K562 (cell line): Measurements from ENCODE around the gene TTC9C. TPM values are rescaled to one million over a fixed set of nuclear protein-coding genes. Genes with fewer than 3 reads are reported as not detected.

ENCODE experiments used
- ATAC-seq: fragments of 200-7000 bp; cut with Tn5 transposase; 3 replicates; pipeline ENCODE4 v1.9.1; 2020; ENCODE audit warnings: moderate library complexity
- BruUV-seq: library from RNA; stranded (reverse); fragments of 400-500 nt; replicated peaks from 2 replicates; lab custom pipeline; 2021; lab: Mats Ljungman, UMichigan
- CTCF ChIA-PET: fragments of 300-600 bp; formaldehyde crosslinking; extraction: SDS; loops from one replicate; lab custom pipeline; 2021; ENCODE audit warnings: low intra/inter-chr PET ratio; lab: Yijun Ruan, JAX
- POLR2A ChIA-PET: fragments of 300-600, 350-650 bp; sonication (Branson Sonifier 250); formaldehyde crosslinking; extraction: SDS; loops from one replicate; lab custom pipeline; 2021; ENCODE audit warnings: antibody characterized with exemption, inconsistent platforms; lab: Yijun Ruan, JAX
- DNase-seq, 4 experiments: peaks; one replicate each; pipeline versions ENCODE4 v3.0.0 to v3.0.0-alpha.2; 2011 to 2018; ENCODE audit warnings: low spot score in 3 of 4, mixed read lengths in 3 of 4; ENCODE audit errors: extremely low read depth in 1 of 4
- FAIRE-seq: peaks from 2 replicates; lab custom pipeline; 2011; peaks lifted over from hg19 to GRCh38; lab: Jason Lieb, UNC
- H2AFZ ChIP-seq: 2 replicates; pipeline ENCODE4 v1.6.0; 2011; ENCODE audit warnings: low read depth, low read length, control low read depth, inconsistent platforms
- H3K27ac ChIP-seq: fragments of 200-600 bp; 3 replicates; pipeline ENCODE4 v1.8.0; 2011; ENCODE audit warnings: low read depth, mild to moderate bottlenecking, control low read depth, inconsistent platforms, low read length, moderate library complexity, mixed read lengths; ENCODE audit errors: extremely low read depth
- H3K27me3 ChIP-seq, 2 experiments: fragments of 300-600 bp in 1 of 2; 2 replicates in 1 of 2; 3 replicates in 1 of 2; pipeline versions ENCODE4 v1.6.0 to v1.8.0; 2011; ENCODE audit warnings: inconsistent platforms in 2 of 2, low read length in 2 of 2, mild to moderate bottlenecking in 1 of 2, mixed read lengths in 1 of 2, moderate library complexity in 1 of 2; ENCODE audit not compliant: control insufficient read depth in 2 of 2, insufficient read depth in 2 of 2
- H3K36me3 ChIP-seq: fragments of 300-600 bp; 3 replicates; pipeline ENCODE4 v1.8.0; 2011; ENCODE audit warnings: mild to moderate bottlenecking, low read length, inconsistent platforms; ENCODE audit not compliant: control insufficient read depth, insufficient read depth
- H3K4me1 ChIP-seq, 2 experiments: fragments of 200-600 bp in 1 of 2; replicated peaks in 1 of 2; 2 replicates in 1 of 2; 3 replicates in 1 of 2; pipeline versions ENCODE4 v1.5.1 to v1.8.0; 2011; ENCODE audit warnings: inconsistent platforms in 2 of 2, low read length in 2 of 2, mild to moderate bottlenecking in 1 of 2, mixed read lengths in 1 of 2, moderate library complexity in 1 of 2; ENCODE audit not compliant: control insufficient read depth in 2 of 2, insufficient read depth in 2 of 2
- H3K4me2 ChIP-seq: 2 replicates; pipeline ENCODE4 v1.6.1; 2011; ENCODE audit warnings: low read length, control low read depth, inconsistent platforms, mixed read lengths; ENCODE audit not compliant: insufficient read depth
- H3K4me3 ChIP-seq: fragments of 200-600 bp; sonication (generic), shearing (Covaris generic); 2 replicates; pipeline ENCODE4 v1.5.1; 2016; ENCODE audit warnings: control low read depth, inconsistent platforms
- H3K79me2 ChIP-seq: fragments of 200-600 bp; 3 replicates; pipeline ENCODE4 v1.8.0; 2011; ENCODE audit warnings: low read length, inconsistent platforms; ENCODE audit not compliant: control insufficient read depth, insufficient read depth
- H3K9ac ChIP-seq, 2 experiments: 2 replicates each; pipeline versions ENCODE4 v1.6.0 to v1.6.1; 2011; ENCODE audit warnings: low read depth in 2 of 2, low read length in 2 of 2, control low read depth in 1 of 2, inconsistent platforms in 1 of 2, mild to moderate bottlenecking in 1 of 2, mixed read lengths in 1 of 2; ENCODE audit not compliant: insufficient read depth in 1 of 2
- H3K9me1 ChIP-seq: one replicate; pipeline ENCODE4 v1.6.0; 2011; ENCODE audit warnings: inconsistent platforms, mild to moderate bottlenecking, low read length, moderate library complexity; ENCODE audit not compliant: control insufficient read depth, insufficient read depth
- H3K9me3 ChIP-seq: replicated peaks from 2 replicates; pipeline ENCODE4 v1.5.1; 2011; ENCODE audit warnings: low read depth, low read length, inconsistent platforms; ENCODE audit not compliant: control insufficient read depth, insufficient read depth
- H4K20me1 ChIP-seq: replicated peaks from 2 replicates; pipeline ENCODE4 v1.6.1; 2011; ENCODE audit warnings: low read length, inconsistent platforms, mixed read lengths; ENCODE audit not compliant: control insufficient read depth, insufficient read depth
- CBX8 ChIP-seq: fragments of 200-600 bp; sonication (generic); IDR thresholded peaks from 2 replicates; pipeline ENCODE4 v1.6.1; 2012; ENCODE audit warnings: borderline replicate concordance, mixed run types, low read depth, mild to moderate bottlenecking, moderate library complexity, mixed read lengths, low read length, control low read depth, inconsistent platforms; ENCODE audit not compliant: poor library complexity, severe bottlenecking; ENCODE audit errors: extremely low read depth
- ERF ChIP-seq: fragments of 450-650 bp; formaldehyde crosslinking; IDR thresholded peaks from 2 replicates; pipeline ENCODE4 v1.4.0; 2020; ENCODE audit warnings: mild to moderate bottlenecking, mixed read lengths
- NR4A1 ChIP-seq, 2 experiments: fragments of 250-450 bp in 1 of 2; fragments of 450-650 bp in 1 of 2; sonication (Bioruptor Pico) in 1 of 2; IDR thresholded peaks; 2 replicates each; pipeline versions ENCODE4 v1.4.0 to v1.6.1; 2016 to 2020; ENCODE audit warnings: mild to moderate bottlenecking in 2 of 2, missing compliant biosample characterization in 1 of 2, missing genetic modification characterization in 1 of 2, moderate library complexity in 1 of 2
- SIN3B ChIP-seq: fragments of 450-650 bp; IDR thresholded peaks from 2 replicates; pipeline ENCODE4 v1.6.1; 2017; ENCODE audit warnings: low read depth, mild to moderate bottlenecking, moderate library complexity
- WGBS: fragments of 100-300 bp; shearing (Covaris generic); methylation state at CpG from one replicate; pipeline ENCODE4 v1.1.6; 2016; ENCODE audit warnings: low coverage, mixed read lengths; ENCODE audit not compliant: insufficient coverage; ENCODE audit errors: missing lambda C conversion rate; 5-methylcytosine and 5-hydroxymethylcytosine counted together
- in situ Hi-C: fragments of 300-500 bp; cut with MboI; formaldehyde crosslinking; loops from 4 replicates; pipeline ENCODE4 v1.15.0; 2018; ENCODE audit warnings: inconsistent platforms, mixed read lengths
- intact Hi-C: fragments of 100-400 bp; cut with micrococcal nuclease; formaldehyde crosslinking; loops from 2 replicates; pipeline ENCODE4 v1.14.2; 2022
- polyA plus RNA-seq, 8 experiments: library from polyadenylated mRNA; depleted of rRNA in 4 of 8; stranded (reverse) in 5 of 8; unstranded in 3 of 8; fragments of >200 nt; fragmentation: Nextera tagmentation in 2 of 8; fragmentation: Illumina TruSeq in 1 of 8; extraction: Ambion mirVana in 2 of 8; extraction: Trizol in 1 of 8; gene quantifications; 2 replicates each; pipeline versions ENCODE4 v1.2.1 to v1.2.3, GENCODE V29; 2011 to 2014; ENCODE audit warnings: inconsistent platforms in 1 of 8, missing spikeins in 1 of 8
- total RNA-seq, 7 experiments: library from RNA; depleted of rRNA in 6 of 7; stranded (reverse); fragments of >200 nt in 6 of 7; fragmentation: Illumina TruSeq in 2 of 7; extraction: Trizol in 2 of 7; gene quantifications; 2 replicates each; pipeline versions ENCODE4 v1.2.1 to v1.2.3, GENCODE V29; 2011 to 2021; ENCODE audit warnings: low replicate concordance in 1 of 7
- TF ChIP-seq, protein P1 (sequence below), 2 experiments: fragments of 450-650 bp; conservative IDR thresholded peaks; 2 replicates each; pipeline ENCODE4 v1.6.1; 2017; ENCODE audit warnings: mild to moderate bottlenecking in 2 of 2, moderate library complexity in 2 of 2
- TF ChIP-seq, protein P2 (sequence below): sonication (generic); formaldehyde crosslinking; IDR thresholded peaks from 2 replicates; pipeline ENCODE4 v1.8.1; 2023; ENCODE audit warnings: mild to moderate bottlenecking, missing genetic modification reagents
- TF ChIP-seq, protein P3 (sequence below), 3 experiments: IDR thresholded peaks in 2 of 3; conservative IDR thresholded peaks in 1 of 3; 2 replicates each; pipeline ENCODE4 v1.5.1; 2011 to 2012; ENCODE audit warnings: low read length in 3 of 3, mild to moderate bottlenecking in 3 of 3, control low read depth in 2 of 3, improper control_type of control experiment in 1 of 3, inconsistent platforms in 1 of 3, low read depth in 1 of 3, mixed read lengths in 1 of 3, moderate library complexity in 1 of 3; ENCODE audit not compliant: insufficient read depth in 2 of 3
- TF ChIP-seq, protein P4 (sequence below): IDR thresholded peaks from 3 replicates; pipeline ENCODE4 v1.6.1; 2011; ENCODE audit warnings: borderline replicate concordance, mild to moderate bottlenecking, moderate library complexity; ENCODE audit not compliant: insufficient read length; ENCODE audit errors: extremely low read depth

Gene TTC9C
- total and polyA plus RNA-seq, 9 of the 15 experiments (the other 6 are each of a cell fraction or from before 2014, with no cell fraction given), result 32.8 to 59.0 (median 37.1) TPM

DNA sequence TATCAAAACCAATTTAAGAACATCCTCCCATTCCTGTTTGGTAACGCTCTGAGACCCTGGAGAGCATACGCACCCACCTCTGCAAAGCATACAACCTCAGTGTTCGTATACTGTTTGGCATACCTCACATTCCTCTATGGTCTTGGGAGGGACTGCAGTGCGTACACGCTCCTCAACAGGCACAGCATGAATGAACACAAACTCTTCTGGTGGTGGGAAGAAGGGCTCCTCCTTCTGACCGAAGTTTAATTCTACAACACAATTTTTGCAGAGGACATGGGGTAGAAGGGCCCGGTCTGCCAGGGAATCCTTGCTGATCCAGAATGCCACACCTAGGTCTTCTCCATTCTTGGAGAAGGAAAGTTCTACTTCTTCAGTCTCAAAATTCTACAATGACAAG lies 6.3 kb upstream of the TTC9C start:
- Histone ChIP-seq H3K4me2 (no peak overlapping the region), H4K20me1 (peaks cover 6% of the 10 kb centered on the region; the same call in 1 of the 2 replicates), H2AFZ (no peak overlapping the region), H3K27ac (no peak overlapping the region), H3K9ac (no peak overlapping the region), H3K4me1 (peaks cover 8 to 9% of the 10 kb centered on the region in 2 experiments; a peak in 4 of 5 replicates), H3K79me2 (peaks cover 74% of the 10 kb centered on the region), H3K4me3 (no peak overlapping the region), H3K9me3 (no peaks in the 10 kb centered on the region), H3K36me3 (peaks cover 90% of the 10 kb centered on the region), H3K9me1 (no peaks in the 10 kb centered on the region), H3K27me3 (no peaks in the 10 kb centered on the region)
- FAIRE-seq (no peak), DNase-seq (peak in 1 of 4 experiments; percentile 24), ATAC-seq (no peak; the same call in 2 of the 3 replicates)
- WGBS, result 96% methylated on average over 7 of the region's 7 CpGs
- ChIA-PET POLR2A (interaction anchor here (1.1 kb wide), 1 partner anchor 120 kb away, joined by 3 read pairs; no protein-coding TSS in a partner anchor), CTCF (no interaction called here)
- BruUV-seq, result TSS peak; percentile 38
- intact Hi-C loops, result loop anchor here (10.0 kb wide), 1 partner anchor 123 kb away; no protein-coding TSS in a partner anchor
- in situ Hi-C loops, result no loop called here
- TF ChIP-seq, protein P1, sequence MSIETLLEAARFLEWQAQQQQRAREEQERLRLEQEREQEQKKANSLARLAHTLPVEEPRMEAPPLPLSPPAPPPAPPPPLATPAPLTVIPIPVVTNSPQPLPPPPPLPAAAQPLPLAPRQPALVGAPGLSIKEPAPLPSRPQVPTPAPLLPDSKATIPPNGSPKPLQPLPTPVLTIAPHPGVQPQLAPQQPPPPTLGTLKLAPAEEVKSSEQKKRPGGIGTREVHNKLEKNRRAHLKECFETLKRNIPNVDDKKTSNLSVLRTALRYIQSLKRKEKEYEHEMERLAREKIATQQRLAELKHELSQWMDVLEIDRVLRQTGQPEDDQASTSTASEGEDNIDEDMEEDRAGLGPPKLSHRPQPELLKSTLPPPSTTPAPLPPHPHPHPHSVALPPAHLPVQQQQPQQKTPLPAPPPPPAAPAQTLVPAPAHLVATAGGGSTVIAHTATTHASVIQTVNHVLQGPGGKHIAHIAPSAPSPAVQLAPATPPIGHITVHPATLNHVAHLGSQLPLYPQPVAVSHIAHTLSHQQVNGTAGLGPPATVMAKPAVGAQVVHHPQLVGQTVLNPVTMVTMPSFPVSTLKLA (conservative IDR thresholded peaks at IDR 0.05), result no peak
- TF ChIP-seq, protein P2, sequence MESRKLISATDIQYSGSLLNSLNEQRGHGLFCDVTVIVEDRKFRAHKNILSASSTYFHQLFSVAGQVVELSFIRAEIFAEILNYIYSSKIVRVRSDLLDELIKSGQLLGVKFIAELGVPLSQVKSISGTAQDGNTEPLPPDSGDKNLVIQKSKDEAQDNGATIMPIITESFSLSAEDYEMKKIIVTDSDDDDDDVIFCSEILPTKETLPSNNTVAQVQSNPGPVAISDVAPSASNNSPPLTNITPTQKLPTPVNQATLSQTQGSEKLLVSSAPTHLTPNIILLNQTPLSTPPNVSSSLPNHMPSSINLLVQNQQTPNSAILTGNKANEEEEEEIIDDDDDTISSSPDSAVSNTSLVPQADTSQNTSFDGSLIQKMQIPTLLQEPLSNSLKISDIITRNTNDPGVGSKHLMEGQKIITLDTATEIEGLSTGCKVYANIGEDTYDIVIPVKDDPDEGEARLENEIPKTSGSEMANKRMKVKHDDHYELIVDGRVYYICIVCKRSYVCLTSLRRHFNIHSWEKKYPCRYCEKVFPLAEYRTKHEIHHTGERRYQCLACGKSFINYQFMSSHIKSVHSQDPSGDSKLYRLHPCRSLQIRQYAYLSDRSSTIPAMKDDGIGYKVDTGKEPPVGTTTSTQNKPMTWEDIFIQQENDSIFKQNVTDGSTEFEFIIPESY (CRISPR knock-in tag), result peak; percentile 73; the same call in 1 of the 2 replicates
- no peak for TF ChIP-seq ERF
- no peak for TF ChIP-seq SIN3B
- TF ChIP-seq, protein P3, sequence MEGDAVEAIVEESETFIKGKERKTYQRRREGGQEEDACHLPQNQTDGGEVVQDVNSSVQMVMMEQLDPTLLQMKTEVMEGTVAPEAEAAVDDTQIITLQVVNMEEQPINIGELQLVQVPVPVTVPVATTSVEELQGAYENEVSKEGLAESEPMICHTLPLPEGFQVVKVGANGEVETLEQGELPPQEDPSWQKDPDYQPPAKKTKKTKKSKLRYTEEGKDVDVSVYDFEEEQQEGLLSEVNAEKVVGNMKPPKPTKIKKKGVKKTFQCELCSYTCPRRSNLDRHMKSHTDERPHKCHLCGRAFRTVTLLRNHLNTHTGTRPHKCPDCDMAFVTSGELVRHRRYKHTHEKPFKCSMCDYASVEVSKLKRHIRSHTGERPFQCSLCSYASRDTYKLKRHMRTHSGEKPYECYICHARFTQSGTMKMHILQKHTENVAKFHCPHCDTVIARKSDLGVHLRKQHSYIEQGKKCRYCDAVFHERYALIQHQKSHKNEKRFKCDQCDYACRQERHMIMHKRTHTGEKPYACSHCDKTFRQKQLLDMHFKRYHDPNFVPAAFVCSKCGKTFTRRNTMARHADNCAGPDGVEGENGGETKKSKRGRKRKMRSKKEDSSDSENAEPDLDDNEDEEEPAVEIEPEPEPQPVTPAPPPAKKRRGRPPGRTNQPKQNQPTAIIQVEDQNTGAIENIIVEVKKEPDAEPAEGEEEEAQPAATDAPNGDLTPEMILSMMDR (IDR thresholded peaks at IDR 0.05 in 2 of 3, conservative IDR thresholded peaks at IDR 0.05 in 1 of 3; ENCODE audit: insufficient read depth in 2 of 3, low read depth in 1 of 3, low read length in 3 of 3), result peak in 2 of 3 experiments; percentile 24 to 25; a peak in 1 of 6 replicates
- TF ChIP-seq CBX8, result no peak
- TF ChIP-seq, protein P4, sequence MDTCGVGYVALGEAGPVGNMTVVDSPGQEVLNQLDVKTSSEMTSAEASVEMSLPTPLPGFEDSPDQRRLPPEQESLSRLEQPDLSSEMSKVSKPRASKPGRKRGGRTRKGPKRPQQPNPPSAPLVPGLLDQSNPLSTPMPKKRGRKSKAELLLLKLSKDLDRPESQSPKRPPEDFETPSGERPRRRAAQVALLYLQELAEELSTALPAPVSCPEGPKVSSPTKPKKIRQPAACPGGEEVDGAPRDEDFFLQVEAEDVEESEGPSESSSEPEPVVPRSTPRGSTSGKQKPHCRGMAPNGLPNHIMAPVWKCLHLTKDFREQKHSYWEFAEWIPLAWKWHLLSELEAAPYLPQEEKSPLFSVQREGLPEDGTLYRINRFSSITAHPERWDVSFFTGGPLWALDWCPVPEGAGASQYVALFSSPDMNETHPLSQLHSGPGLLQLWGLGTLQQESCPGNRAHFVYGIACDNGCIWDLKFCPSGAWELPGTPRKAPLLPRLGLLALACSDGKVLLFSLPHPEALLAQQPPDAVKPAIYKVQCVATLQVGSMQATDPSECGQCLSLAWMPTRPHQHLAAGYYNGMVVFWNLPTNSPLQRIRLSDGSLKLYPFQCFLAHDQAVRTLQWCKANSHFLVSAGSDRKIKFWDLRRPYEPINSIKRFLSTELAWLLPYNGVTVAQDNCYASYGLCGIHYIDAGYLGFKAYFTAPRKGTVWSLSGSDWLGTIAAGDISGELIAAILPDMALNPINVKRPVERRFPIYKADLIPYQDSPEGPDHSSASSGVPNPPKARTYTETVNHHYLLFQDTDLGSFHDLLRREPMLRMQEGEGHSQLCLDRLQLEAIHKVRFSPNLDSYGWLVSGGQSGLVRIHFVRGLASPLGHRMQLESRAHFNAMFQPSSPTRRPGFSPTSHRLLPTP, result no peak
- TF ChIP-seq NR4A1 (CRISPR knock-in tag; IDR thresholded peaks at IDR 0.05), result no peak
- no peak for TF ChIP-seq NR4A1 (tag; IDR thresholded peaks at IDR 0.05)
